ENCODE measurements around the gene MYH14.

DNA sequence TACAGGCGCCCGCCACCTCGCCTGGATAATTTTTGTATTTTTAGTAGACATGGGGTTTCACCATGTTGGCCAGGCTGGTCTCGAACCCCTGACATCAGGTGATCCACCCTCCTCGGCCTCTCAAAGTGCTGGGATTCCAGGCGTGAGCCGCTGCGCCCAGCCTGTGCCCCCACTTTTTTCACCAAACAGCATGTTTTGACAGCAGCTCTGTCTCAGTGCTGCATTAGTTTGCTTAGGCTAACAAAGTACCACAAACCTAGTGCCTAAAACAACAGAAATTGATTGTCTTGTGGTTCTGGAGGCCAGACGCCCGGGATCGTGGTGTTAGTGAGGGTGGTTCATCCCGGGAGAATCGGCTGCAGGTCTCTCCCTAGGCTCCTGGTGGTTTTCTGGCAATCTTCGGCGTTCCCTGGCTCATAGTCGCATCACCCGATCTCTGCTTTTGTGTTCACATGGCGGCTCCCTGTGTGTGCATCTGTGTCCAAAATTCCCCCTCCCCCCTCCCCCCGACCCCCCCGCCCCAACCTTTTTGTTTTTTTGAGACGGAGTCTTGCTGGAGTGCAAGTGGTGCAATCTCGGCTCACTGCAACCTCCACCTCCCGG, 30.0 kb downstream of the MYH14 start:
- TF ChIP-seq, protein P1, sequence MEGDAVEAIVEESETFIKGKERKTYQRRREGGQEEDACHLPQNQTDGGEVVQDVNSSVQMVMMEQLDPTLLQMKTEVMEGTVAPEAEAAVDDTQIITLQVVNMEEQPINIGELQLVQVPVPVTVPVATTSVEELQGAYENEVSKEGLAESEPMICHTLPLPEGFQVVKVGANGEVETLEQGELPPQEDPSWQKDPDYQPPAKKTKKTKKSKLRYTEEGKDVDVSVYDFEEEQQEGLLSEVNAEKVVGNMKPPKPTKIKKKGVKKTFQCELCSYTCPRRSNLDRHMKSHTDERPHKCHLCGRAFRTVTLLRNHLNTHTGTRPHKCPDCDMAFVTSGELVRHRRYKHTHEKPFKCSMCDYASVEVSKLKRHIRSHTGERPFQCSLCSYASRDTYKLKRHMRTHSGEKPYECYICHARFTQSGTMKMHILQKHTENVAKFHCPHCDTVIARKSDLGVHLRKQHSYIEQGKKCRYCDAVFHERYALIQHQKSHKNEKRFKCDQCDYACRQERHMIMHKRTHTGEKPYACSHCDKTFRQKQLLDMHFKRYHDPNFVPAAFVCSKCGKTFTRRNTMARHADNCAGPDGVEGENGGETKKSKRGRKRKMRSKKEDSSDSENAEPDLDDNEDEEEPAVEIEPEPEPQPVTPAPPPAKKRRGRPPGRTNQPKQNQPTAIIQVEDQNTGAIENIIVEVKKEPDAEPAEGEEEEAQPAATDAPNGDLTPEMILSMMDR (IDR thresholded peaks at IDR 0.05), result no peak
- TF ChIP-seq POLR2A (IDR thresholded peaks at IDR 0.05), result no peak

Measured in breast epithelium (tissue), 3 donors.